Measurements from ENCODE around the gene C1orf116.
A peak's percentile ranks its signal among the peaks of the same experiment; 100 is the strongest.

C1orf116 gene

GRCh38 chr1:207032528-207033017 is at the start of gene C1orf116:
Gene C1orf116, minus strand, starts transcription at chr1:207032756. Its CDS starts 5,158 bp downstream, at chr1:207027598.
- DNase-seq (ENCODE audit: low spot score), result peak; percentile 96

DNA sequence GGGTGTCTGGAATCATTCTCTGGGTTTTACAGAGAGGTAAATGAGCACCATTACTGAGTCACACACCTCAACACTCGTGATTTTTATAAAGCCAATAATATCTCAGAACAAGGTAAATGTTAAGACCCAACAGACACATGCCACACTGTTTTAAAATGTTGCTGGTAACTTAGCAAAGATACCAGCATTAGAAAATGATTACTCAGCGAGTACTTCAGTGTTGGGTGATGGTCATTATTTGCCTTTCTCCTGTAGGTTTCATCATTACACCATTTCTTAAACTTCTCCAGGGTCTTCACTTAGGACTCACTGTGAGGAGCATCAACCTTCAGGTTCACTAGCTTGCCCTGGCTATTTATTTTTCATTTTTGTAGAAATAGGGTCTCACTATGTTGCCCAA is 49.2 kb upstream of the C1orf116 start:
- DNase-seq (ENCODE audit: low spot score), result no peak

- no peak for DNase-seq (ENCODE audit: low spot score)
Observed at GRCh38 chr1:207081088-207081487, 48.5 kb upstream of the C1orf116 start.

GRCh38 chr1:207079706-207080241 is 47.2 kb upstream of the C1orf116 start:
- DNase-seq (ENCODE audit: low spot score), result peak; percentile 49

- DNase-seq (ENCODE audit: low spot score), result no peak
Observed at GRCh38 chr1:207078578-207079132, 46.1 kb upstream of the C1orf116 start.

DNA sequence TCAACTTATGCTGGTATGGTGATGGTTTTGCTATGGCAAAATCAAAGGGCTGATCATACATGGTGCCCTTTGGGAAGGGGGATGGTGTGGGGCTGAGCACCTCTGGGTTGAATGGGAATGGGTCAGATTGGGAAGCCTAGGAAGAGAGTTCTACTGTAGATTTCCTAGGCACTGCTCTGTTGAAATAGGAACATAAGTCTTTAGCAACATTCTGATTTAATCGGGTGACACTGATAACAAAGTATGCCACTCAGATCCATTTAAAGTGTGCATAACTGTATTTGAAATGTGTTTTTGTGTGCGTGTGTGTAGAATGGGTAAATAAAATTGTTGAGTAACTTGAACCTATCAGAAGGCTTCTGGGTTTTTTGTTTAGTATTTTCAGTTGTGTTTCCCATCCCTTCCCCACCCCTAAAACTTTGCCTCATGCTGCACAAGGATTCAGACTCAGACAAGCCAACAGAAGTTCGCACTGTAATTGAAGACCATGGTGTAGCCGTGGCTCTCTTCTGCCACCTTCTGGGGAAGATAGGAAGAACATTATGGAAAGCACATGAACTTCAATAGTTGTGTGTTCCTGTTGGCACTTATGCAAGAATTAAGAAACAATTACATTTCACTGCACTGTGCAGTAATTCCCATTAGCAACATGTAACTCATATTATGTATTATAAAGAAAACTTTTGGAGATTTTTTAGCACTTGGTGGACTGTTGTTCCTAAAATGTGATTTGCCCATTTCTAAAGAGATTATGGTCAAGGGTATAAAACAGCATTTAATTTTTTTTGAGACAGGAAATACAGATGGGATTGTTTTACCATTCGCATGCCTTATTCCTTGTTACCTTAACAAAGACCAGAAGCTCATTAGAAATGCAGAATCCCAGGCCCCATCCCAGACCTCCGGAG is 45.2 kb upstream of the C1orf116 start:
- peak; percentile 78 for DNase-seq (ENCODE audit: low spot score)

- no peak for DNase-seq (ENCODE audit: low spot score)
Observed at GRCh38 chr1:207077012-207077411, 44.5 kb upstream of the C1orf116 start.

GRCh38 chr1:207076181-207076955 is 43.8 kb upstream of the C1orf116 start:
- no peak for DNase-seq (ENCODE audit: low spot score)

DNA sequence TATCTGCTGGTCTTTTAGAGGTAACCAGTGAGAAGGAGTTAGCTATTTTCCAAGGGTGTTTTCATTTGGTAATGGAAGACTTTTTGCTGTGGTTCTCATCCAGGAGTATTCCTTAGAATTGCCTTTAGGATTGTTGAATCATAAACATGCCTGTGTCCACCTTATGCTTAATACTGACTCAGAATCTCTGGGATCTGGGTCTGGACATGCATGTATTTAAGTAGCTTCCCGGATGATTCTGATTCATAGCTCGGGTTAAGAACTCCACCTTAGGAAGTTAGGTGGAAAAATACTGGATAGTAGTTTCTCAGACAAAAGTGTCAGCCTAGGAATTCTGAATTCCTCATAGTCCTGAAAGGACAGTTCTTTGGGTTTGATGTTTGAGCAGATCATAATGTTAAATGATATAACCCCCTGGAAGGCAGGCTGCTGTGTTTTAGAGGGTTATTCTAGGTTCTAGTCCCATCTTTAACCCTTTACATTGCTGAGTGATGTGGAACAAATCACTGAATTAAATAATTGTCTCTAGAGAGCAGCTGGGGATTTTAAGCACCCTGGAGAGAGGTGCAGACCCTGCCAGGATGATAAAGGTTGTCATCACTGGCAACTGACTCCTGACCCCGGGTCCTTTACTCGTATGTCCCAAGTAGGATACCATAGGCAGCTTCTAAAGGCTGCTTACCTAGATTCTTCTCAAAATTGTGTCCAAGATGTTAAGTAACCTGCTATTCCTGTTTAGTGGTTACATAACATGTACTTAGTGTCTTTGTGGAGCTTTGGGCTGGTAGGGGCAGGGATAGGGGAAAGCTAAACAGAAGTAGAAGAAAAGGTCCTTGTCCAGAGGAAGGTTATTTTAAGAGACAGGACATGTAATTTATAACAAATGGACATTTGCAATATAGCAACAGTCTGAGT is 41.6 kb upstream of the C1orf116 start:
- peak; percentile 49 for DNase-seq (ENCODE audit: low spot score)

GRCh38 chr1:207072233-207072632 is 39.7 kb upstream of the C1orf116 start:
- DNase-seq (ENCODE audit: low spot score), result no peak

DNA sequence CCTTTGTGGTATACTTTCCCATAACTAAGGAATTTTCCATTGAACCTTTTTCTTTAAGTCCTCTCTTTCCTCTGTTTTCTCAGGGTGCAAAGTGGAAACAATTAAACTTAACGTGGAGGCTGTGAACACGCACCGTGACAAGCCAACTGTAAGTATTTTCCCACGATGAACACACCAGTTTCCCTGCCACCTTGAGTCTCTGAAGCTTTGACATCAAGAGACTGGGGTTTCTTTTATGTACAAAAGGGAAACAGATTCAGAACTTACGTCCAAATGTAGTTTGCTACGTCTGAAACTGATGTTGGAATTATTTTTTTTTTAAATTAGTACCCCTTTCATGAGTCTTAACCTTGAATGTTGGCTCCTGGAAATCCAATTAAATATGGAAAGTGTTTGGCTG is 38.9 kb upstream of the C1orf116 start:
- no peak for DNase-seq (ENCODE audit: low spot score)

DNA sequence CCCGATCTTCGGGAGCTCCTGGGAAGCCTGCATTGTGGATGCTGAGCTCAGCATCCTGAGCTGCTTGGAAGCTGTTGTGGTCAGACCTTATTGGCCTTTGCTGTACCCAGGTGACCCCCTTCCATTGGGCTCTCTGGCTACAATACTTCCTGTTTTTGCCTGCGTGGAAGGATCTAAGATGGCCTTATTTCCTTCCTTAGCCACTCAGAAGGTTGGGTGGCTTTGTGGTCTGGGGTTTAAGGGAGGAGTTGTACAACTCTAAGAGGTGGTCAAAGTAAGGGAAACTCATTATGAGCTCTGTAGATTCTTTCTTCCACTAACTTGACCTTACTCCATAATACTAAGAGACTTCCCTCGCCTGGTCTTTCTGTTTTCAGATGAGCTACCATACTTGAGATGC is 38.3 kb upstream of the C1orf116 start:
- no peak for DNase-seq (ENCODE audit: low spot score)

GRCh38 chr1:207069858-207070506 is 37.4 kb upstream of the C1orf116 start:
- no peak for DNase-seq (ENCODE audit: low spot score)

DNA sequence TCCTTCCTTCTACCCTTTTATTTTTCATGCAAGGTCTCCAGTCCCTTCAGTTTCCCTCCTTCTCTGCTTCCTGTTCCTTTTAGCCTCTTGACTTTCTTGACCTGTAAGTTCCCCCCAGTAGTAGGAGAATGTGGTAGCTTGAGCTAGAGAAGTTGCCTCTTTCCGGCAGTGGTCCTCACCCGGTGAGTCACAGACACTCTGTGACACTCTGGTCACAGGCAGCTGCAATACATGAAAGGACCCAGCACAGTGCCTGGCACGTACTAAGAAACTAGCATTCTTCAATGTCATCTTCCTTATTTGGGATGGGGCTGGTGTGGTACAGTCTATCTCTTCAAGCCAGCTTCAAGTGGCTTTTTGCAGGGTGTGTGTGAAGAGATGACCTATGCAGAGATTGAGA is 36.5 kb upstream of the C1orf116 start:
- no peak for DNase-seq (ENCODE audit: low spot score)

GRCh38 chr1:207067665-207068064 is 35.1 kb upstream of the C1orf116 start:
- peak; percentile 54 for DNase-seq (ENCODE audit: low spot score)

DNA sequence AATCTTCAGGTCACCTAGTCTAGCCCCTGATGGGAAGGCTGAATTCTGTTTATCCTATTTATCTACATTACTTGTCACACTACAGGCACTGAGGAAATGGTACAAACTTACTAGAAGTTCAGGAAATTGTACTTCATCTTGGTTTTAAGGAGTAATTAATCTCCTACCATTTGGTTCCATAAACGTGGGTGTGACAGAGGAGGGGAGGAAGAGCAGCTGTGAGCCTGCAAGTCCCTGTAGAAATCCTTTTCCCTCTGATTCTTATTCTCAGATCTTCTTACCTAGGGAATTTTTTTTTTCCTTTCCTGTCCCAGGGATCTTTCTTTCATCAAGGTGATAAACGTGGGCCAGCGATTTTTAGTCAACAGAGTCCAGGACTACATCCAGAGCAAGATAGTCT is 34.6 kb upstream of the C1orf116 start:
- DNase-seq (ENCODE audit: low spot score), result no peak

DNA sequence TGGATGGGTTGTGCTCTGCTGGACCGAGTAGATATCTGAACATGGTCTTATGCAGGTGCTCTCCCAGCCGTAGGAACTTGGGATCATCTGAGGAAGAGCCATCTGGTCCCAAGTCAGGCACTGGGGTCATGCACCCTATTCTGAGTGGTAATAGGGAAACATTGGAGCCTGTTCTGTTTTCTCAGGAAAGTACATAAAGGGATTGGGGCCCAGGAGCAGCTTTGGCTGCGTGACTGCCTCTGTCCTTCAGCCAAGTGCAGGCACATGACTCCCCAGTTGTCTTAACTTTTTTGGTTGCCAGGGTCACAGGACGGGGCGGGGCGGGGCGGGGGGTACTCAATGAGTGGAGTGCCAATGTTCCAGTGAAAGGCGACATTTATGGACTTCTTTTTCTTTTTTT is 32.0 kb upstream of the C1orf116 start:
- no peak for DNase-seq (ENCODE audit: low spot score)

- no peak for DNase-seq (ENCODE audit: low spot score)
Observed at GRCh38 chr1:207063014-207063413, 30.5 kb upstream of the C1orf116 start.

GRCh38 chr1:207062058-207062457 is 29.5 kb upstream of the C1orf116 start:
- DNase-seq (ENCODE audit: low spot score), result no peak

DNA sequence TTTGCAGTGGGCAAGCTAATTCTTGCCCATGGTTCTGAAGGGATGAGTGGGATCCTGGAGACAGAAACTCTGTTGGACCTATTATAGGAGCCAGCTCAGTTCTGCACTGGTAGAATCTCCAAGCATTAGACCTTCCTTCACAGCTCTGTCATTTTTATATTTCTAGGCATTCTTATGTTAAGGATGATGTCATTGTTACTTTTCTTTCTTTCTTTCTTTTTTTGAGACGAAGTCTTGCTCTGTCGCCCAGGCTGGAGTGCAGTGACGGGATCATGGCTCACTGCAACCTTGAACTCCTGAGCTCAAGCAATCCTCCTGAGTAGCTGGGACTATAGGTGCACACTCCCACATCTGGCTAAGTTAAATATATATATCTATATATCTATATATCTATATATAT is 28.0 kb upstream of the C1orf116 start:
- no peak for DNase-seq (ENCODE audit: low spot score)

DNA sequence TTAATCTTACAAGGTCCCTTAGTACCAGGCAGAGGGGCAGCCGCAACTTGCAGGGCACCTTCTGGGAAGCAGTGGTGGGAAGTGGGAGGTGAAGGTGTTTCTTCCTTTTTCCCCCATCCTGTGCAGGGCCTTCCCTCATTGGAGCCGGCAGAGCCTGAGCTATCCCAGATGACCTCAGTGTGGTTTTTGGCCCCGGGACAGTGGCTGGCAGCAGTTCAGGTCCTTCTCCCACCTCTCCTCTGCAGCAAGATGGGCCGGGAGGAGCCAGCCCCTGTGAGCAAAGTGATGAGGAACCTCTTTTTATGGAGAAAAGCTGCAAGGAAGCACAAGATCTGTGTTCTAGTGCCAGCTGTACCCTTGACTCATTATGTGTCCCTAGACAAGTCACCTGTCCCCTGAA is 27.3 kb upstream of the C1orf116 start:
- DNase-seq (ENCODE audit: low spot score), result peak; percentile 20
